ENCODE results near the gene MAP2K1.
A peak's percentile ranks its signal among the peaks of the same experiment; 100 is the strongest.

DNA sequence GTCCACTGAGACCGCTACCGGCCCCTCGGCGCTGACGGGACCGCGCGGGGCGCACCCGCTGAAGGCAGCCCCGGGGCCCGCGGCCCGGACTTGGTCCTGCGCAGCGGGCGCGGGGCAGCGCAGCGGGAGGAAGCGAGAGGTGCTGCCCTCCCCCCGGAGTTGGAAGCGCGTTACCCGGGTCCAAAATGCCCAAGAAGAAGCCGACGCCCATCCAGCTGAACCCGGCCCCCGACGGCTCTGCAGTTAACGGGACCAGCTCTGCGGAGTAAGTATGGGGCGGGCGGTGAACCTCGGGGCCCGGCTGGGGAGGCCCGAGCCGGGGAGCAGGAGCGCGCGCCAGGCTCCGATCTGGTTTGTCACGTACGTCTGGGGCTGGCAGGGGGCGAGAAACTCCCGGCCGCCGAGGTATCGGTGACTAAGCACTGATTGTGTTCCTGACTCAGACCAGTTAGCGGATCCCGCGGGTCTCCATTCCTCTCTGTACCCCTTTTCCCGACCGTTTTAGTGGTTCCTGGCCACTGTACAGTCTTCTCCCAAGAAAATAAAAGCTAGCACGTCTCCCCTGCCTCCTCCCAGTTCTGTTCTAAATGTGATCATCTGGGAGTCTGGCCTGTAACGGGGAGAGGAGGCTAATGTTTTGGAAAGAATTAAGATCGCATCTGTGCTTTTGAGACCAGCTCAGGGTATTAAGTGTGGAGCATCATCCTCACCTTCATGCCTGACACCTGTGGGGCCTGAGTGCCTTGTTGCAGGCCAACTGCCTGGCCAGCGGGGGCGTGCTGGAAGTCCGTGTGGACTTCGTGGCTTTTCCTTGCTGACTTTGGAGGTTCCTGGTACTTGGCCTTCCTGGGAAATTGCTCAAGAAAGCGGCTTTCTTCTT lies 691 bp downstream of the MAP2K1 start:
- TF ChIP-seq, protein P1, sequence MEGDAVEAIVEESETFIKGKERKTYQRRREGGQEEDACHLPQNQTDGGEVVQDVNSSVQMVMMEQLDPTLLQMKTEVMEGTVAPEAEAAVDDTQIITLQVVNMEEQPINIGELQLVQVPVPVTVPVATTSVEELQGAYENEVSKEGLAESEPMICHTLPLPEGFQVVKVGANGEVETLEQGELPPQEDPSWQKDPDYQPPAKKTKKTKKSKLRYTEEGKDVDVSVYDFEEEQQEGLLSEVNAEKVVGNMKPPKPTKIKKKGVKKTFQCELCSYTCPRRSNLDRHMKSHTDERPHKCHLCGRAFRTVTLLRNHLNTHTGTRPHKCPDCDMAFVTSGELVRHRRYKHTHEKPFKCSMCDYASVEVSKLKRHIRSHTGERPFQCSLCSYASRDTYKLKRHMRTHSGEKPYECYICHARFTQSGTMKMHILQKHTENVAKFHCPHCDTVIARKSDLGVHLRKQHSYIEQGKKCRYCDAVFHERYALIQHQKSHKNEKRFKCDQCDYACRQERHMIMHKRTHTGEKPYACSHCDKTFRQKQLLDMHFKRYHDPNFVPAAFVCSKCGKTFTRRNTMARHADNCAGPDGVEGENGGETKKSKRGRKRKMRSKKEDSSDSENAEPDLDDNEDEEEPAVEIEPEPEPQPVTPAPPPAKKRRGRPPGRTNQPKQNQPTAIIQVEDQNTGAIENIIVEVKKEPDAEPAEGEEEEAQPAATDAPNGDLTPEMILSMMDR (conservative IDR thresholded peaks at IDR 0.05 in 1 of 2, IDR thresholded peaks at IDR 0.05 in 1 of 2; ENCODE audit: low read depth in 1 of 2, low read length in 2 of 2), result peak; percentile 38 to 54
- TF ChIP-seq EZH2 (IDR thresholded peaks at IDR 0.05; ENCODE audit: low read length, missing control alignments), result no peak

Measured in fibroblast of lung (primary cell).